Effector memory CD4-positive, alpha-beta T cell (primary cell): ENCODE measurements around the gene LLGL1.
A peak's percentile ranks its signal among the peaks of the same experiment; 100 is the strongest.

Source experiments
- DNase-seq, 3 donors: peaks; one replicate each; pipeline ENCODE4 v3.0.0-alpha.2; 2020
- H3K27ac ChIP-seq: 2 replicates; pipeline ENCODE4 v1.7.0; 2013; ENCODE audit warnings: mild to moderate bottlenecking, low read length, moderate library complexity; ENCODE audit not compliant: insufficient read depth, poor library complexity, severe bottlenecking
- H3K27me3 ChIP-seq: replicated peaks from 2 replicates; pipeline ENCODE4 v1.7.0; 2013; ENCODE audit warnings: mild to moderate bottlenecking, low read length; ENCODE audit not compliant: insufficient read depth, control insufficient read depth, poor library complexity, severe bottlenecking
- H3K36me3 ChIP-seq: 2 replicates; pipeline ENCODE4 v1.7.0; 2013; ENCODE audit warnings: mild to moderate bottlenecking, low read length, moderate library complexity; ENCODE audit not compliant: control insufficient read depth, insufficient read depth
- H3K4me1 ChIP-seq: 2 replicates; pipeline ENCODE4 v1.7.0; 2013; ENCODE audit warnings: low read length, mild to moderate bottlenecking; ENCODE audit not compliant: control insufficient read depth, insufficient read depth, poor library complexity, severe bottlenecking
- H3K4me3 ChIP-seq: 2 replicates; pipeline ENCODE4 v1.7.0; 2013; ENCODE audit warnings: low read length, low read depth, mild to moderate bottlenecking; ENCODE audit not compliant: insufficient read depth, poor library complexity, severe bottlenecking
- H3K9me3 ChIP-seq: 2 replicates; pipeline ENCODE4 v1.7.0; 2013; ENCODE audit warnings: mild to moderate bottlenecking, low read length, moderate library complexity; ENCODE audit not compliant: control insufficient read depth

Gene LLGL1

GRCh38 chr17:18254888-18255649 lies 29.6 kb downstream of the LLGL1 start:
- Histone ChIP-seq H3K27ac (no peak overlapping the region), H3K9me3 (no peaks in the 10 kb centered on the region)

GRCh38 chr17:18256351-18256750 lies 30.9 kb downstream of the LLGL1 start:
- Histone ChIP-seq H3K36me3 (peaks cover 46% of the 10 kb centered on the region), H3K27me3 (no peaks in the 10 kb centered on the region), H3K9me3 (no peaks in the 10 kb centered on the region), H3K27ac (no peak overlapping the region), H3K4me1 (peaks cover 32% of the 10 kb centered on the region), H3K4me3 (no peak overlapping the region)
- no peak for DNase-seq

More at GRCh38 chr17:18254888-18255649, 29.6 kb downstream of the LLGL1 start:
- DNase-seq: no peak
- Histone ChIP-seq H3K27me3 (no peaks in the 10 kb centered on the region), H3K36me3 (peaks cover 58% of the 10 kb centered on the region), H3K4me3 (no peak overlapping the region), H3K4me1 (peaks cover 27% of the 10 kb centered on the region)

GRCh38 chr17:18256776-18257175 lies 31.3 kb downstream of the LLGL1 start:
- H3K27ac ChIP-seq: peak overlapping the region; percentile 82
- DNase-seq: no peak
- H3K4me1 ChIP-seq: peaks cover 36% of the 10 kb centered on the region
- peak overlapping the region; percentile 89 for H3K4me3 ChIP-seq
- peaks cover 42% of the 10 kb centered on the region for H3K36me3 ChIP-seq
- H3K27me3 ChIP-seq: no peaks in the 10 kb centered on the region
- H3K9me3 ChIP-seq: no peaks in the 10 kb centered on the region

GRCh38 chr17:18257268-18257981 lies 32.0 kb downstream of the LLGL1 start:
- Histone ChIP-seq H3K27me3 (no peaks in the 10 kb centered on the region), H3K4me3 (peak overlapping the region; percentile 89), H3K27ac (peak overlapping the region; percentile 82), H3K4me1 (peaks cover 37% of the 10 kb centered on the region), H3K9me3 (no peaks in the 10 kb centered on the region), H3K36me3 (peaks cover 35% of the 10 kb centered on the region)
- DNase-seq: peak in 1 of 3 donors; percentile 25

GRCh38 chr17:18257982-18258355 lies 32.5 kb downstream of the LLGL1 start:
- no peaks in the 10 kb centered on the region for H3K27me3 ChIP-seq
- no peaks in the 10 kb centered on the region for H3K9me3 ChIP-seq
- H3K4me3 ChIP-seq: peak overlapping the region; percentile 89
- peak; percentile 16 to 27 (median 27) for DNase-seq
- peaks cover 33% of the 10 kb centered on the region for H3K36me3 ChIP-seq
- H3K27ac ChIP-seq: peak overlapping the region; percentile 82
- peaks cover 37% of the 10 kb centered on the region for H3K4me1 ChIP-seq

GRCh38 chr17:18258356-18259038 lies 33.1 kb downstream of the LLGL1 start, which contains the start of gene FLII:
Gene FLII, minus strand, starts transcription at chr17:18258738. Its CDS starts 48 bp downstream, at chr17:18258690.
- Histone ChIP-seq H3K4me3 (peak within 1 kb of the TSS; percentile 89), H3K4me1 (peaks cover 37% of the 10 kb centered on the region), H3K27ac (peak within 1 kb of the TSS; percentile 82), H3K27me3 (no peaks in the 10 kb centered on the region), H3K9me3 (no peaks in the 10 kb centered on the region), H3K36me3 (peaks cover 33% of the 10 kb centered on the region)
- peak; percentile 11 to 46 (median 38) for DNase-seq

- no peak for DNase-seq
- peak overlapping the region; percentile 88 for H3K27ac ChIP-seq
- H3K4me3 ChIP-seq: peak overlapping the region; percentile 81
- H3K27me3 ChIP-seq: no peaks in the 10 kb centered on the region
- H3K9me3 ChIP-seq: no peaks in the 10 kb centered on the region
- H3K36me3 ChIP-seq: peaks cover 31% of the 10 kb centered on the region
- H3K4me1 ChIP-seq: peaks cover 37% of the 10 kb centered on the region
Measured at GRCh38 chr17:18259621-18260331, 34.3 kb downstream of the LLGL1 start.

GRCh38 chr17:18260332-18261145 lies 35.1 kb downstream of the LLGL1 start, which contains the start of gene MIEF2:
Gene MIEF2, plus strand, starts transcription at chr17:18260662. Its CDS starts 2,059 bp downstream, at chr17:18262721.
- no peaks in the 10 kb centered on the region for H3K27me3 ChIP-seq
- H3K4me1 ChIP-seq: peaks cover 37% of the 10 kb centered on the region
- no peaks in the 10 kb centered on the region for H3K9me3 ChIP-seq
- peak within 1 kb of the TSS; percentile 88 for H3K27ac ChIP-seq
- H3K4me3 ChIP-seq: peak within 1 kb of the TSS; percentile 81
- peaks cover 27% of the 10 kb centered on the region for H3K36me3 ChIP-seq
- DNase-seq: peak; percentile 79 to 89 (median 86)

- Histone ChIP-seq H3K4me1 (peaks cover 37% of the 10 kb centered on the region), H3K27ac (peak overlapping the region; percentile 88), H3K36me3 (peaks cover 22% of the 10 kb centered on the region), H3K9me3 (no peaks in the 10 kb centered on the region), H3K4me3 (peak overlapping the region; percentile 81), H3K27me3 (no peaks in the 10 kb centered on the region)
- peak in 1 of 3 donors; percentile 8 for DNase-seq
Measured at GRCh38 chr17:18261146-18261515, 35.7 kb downstream of the LLGL1 start.
